ENCODE measurements around the gene VSTM2A. TPM values are rescaled to one million over a fixed set of nuclear protein-coding genes. Genes with fewer than 3 reads are reported as not detected.
"Not testable (repeated sequence)": the region's sequence is repeated elsewhere in the genome, so short reads cannot be mapped to it uniquely, and the experiment has no call there.

Gene VSTM2A, protein sequence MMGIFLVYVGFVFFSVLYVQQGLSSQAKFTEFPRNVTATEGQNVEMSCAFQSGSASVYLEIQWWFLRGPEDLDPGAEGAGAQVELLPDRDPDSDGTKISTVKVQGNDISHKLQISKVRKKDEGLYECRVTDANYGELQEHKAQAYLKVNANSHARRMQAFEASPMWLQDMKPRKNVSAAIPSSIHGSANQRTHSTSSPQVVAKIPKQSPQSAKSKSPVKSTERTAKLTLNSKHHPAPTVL
- total RNA-seq, result not detected in 2 replicates

DNA sequence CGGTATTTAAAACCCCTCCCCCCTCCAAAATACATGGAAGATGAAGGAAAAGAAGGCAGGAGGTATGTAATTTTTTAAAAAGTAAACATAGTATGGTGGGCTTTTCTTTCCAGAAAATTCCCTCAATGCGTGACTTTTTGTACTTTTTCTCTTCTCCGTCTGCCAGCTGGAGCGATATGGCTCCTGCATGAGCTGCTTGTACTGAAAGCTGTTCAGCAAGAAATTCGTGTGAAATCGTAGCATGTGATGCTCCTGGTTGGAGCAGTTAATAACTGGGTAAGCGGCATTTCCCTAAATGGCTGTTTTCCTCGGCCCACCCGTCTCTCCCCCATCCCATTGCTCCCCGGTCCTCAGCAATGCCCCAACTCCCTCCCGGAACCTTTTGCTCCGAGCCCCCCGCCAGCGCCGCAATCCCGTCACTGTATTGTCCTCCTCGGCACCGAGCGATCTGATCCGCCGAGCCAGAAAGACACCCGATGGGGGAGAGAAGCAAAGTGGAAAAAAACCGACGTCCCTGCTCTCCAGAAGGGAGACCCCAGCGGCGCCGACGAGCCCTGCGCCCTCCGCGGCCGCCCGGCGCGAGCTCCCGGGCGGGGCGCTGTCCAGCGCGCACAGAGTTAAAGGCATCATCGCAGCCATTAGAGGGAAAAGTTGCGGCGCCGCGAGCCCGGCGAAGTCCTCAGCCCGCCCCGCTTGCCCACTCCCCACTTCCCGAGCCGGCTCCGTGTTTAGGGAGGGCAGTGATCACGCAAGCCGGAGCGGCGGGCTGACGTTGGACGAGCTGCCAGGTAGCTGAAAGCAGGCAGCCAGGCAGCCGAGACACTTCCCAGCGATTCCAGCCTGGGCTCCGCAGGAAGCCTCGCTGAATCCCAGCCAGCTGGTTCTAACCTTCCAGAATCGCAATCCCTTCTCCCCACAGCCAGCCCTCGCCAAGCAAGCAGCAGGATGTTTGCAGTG lies at the start of gene VSTM2A:
VSTM2A (plus strand) TSS at position 707 of the 957 bp plus-strand sequence. CDS start 356 bp downstream, outside the sequence.
- no peak for DNase-seq (ENCODE audit: low read depth)
- TF ChIP-seq CTCF (conservative IDR thresholded peaks at IDR 0.05; ENCODE audit: low read depth, low read length), result no peak
- H3K4me3 ChIP-seq (ENCODE audit: low read depth, low read length), result peak within 1 kb of the TSS; percentile 28

GRCh38 chr7:54504531-54504930 lies 37.6 kb upstream of the VSTM2A start:
- H3K4me3 ChIP-seq (ENCODE audit: low read depth, low read length); DNase-seq (ENCODE audit: low read depth): not testable (repeated sequence)

GRCh38 chr7:54529568-54529967 lies 12.6 kb upstream of the VSTM2A start:
- no peak for DNase-seq (ENCODE audit: low read depth)
- no peak for TF ChIP-seq CTCF (conservative IDR thresholded peaks at IDR 0.05; ENCODE audit: low read depth, low read length)
- H3K4me3 ChIP-seq (ENCODE audit: low read depth, low read length), result no peak overlapping the region

GRCh38 chr7:54538122-54538521 lies 4.1 kb upstream of the VSTM2A start:
- no peak for DNase-seq (ENCODE audit: low read depth)
- no peak overlapping the region for H3K4me3 ChIP-seq (ENCODE audit: low read depth, low read length)
- TF ChIP-seq CTCF (conservative IDR thresholded peaks at IDR 0.05; ENCODE audit: low read depth, low read length), result no peak

DNA sequence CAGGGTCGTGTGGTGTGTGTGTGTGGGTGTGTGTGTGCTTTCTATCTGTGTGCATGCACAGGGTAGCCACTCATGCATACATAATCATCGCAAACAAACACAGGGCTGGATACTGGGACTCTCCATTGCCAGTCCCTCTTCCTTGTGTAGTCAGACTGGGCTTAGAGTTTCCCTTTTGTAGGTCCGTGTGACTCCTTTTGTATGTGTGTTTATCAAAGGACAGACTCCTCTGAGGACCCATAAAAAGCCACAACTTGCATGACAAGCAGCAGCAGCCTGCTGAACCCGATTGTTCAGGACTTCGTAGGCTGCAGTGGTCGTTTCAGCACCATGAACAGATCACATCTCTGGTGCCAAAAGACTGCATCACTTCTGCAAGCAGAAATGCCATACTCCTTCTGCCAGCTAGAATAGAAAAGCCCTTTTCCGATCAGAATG lies 895 bp downstream of the VSTM2A start:
- no peak overlapping the region for H3K4me3 ChIP-seq (ENCODE audit: low read depth, low read length)
- DNase-seq (ENCODE audit: low read depth), result peak; percentile 6
- no peak for TF ChIP-seq CTCF (conservative IDR thresholded peaks at IDR 0.05; ENCODE audit: low read depth, low read length)

DNA sequence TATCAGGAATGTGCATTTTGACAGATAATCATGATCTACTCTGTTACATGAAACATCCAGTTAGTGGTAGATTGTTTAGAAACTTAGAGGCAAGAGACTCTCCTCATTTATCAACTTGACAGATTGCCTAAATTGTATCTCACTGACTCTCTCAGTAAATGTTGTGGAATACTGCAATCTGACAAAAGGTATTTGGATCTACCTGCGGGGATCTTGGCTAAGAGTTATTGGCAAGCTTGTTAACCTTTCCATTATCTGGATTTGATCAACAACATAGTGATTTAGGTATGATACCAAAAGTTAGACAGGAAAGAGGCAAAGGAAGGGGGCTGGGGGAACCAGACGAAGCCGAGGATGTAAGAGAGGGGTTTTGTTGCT lies 2.0 kb downstream of the VSTM2A start:
- no peak for TF ChIP-seq CTCF (conservative IDR thresholded peaks at IDR 0.05; ENCODE audit: low read depth, low read length)

DNA sequence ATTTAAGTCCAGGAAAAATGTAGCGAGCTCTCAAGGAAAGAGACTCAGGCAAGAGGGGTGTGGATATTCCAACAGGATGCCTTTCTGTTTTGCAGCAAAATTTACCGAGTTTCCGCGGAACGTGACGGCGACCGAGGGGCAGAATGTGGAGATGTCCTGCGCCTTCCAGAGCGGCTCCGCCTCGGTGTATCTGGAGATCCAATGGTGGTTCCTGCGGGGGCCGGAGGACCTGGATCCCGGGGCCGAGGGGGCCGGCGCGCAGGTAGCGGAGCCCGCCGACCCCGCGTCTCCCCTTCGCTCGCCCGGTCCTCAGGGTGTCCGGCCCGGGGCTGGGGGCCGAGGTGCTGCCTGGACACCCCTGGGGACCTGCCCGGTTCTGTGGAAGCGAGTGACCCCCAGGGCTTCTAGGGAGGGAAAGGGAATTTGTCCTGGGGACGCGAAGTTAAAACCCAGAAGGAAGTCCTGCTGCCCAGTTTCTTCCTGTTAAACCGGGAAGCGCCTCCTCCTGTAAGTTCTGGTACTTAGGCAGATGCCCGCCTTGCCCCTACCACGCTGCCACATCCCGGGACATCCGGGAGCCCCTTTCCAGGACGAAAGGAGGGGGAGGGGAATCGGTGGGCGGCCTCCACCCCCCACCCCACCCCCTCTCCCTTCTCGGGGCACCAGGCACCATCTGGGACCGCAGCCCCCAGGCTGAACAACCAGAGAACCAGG lies 2.5 kb downstream of the VSTM2A start:
- TF ChIP-seq CTCF (conservative IDR thresholded peaks at IDR 0.05; ENCODE audit: low read depth, low read length), result no peak
- H3K4me3 ChIP-seq (ENCODE audit: low read depth, low read length), result no peak overlapping the region
- no peak for DNase-seq (ENCODE audit: low read depth)

More for the DNA sequence above, 2.0 kb downstream of the VSTM2A start:
- no peak for DNase-seq (ENCODE audit: low read depth)
- no peak overlapping the region for H3K4me3 ChIP-seq (ENCODE audit: low read depth, low read length)

Data from epithelial cell of proximal tubule (primary cell).